T follicular helper cell (primary cell): Measurements from ENCODE around the gene DNAJB9.
A peak's percentile ranks its signal among the peaks of the same experiment; 100 is the strongest.

Experiments
- DNase-seq: peaks from one replicate; pipeline ENCODE4 v3.0.0-alpha.2; 2020; ENCODE audit warnings: low read depth

The DNAJB9 gene

GRCh38 chr7:108568801-108569380 is 783 bp upstream of the DNAJB9 start:
- peak; percentile 45 for DNase-seq

- DNase-seq, result peak; percentile 33
These were observed 577 bp downstream of the DNAJB9 start for GRCh38 chr7:108570146-108570755.

- no peak for DNase-seq
These were observed 2.8 kb downstream of the DNAJB9 start for GRCh38 chr7:108572480-108572879.

- no peak for DNase-seq
These were observed 5.5 kb downstream of the DNAJB9 start for GRCh38 chr7:108575156-108575555.

- DNase-seq, result no peak
These were observed 6.4 kb downstream of the DNAJB9 start for GRCh38 chr7:108576116-108576515.

- DNase-seq, result no peak
These were observed 9.3 kb downstream of the DNAJB9 start for GRCh38 chr7:108578937-108579336.

- DNase-seq, result no peak
These were observed 10.6 kb downstream of the DNAJB9 start for GRCh38 chr7:108580298-108580697.

GRCh38 chr7:108581655-108582491 is 12.2 kb downstream of the DNAJB9 start:
- DNase-seq, result no peak

GRCh38 chr7:108584211-108584610 is 14.5 kb downstream of the DNAJB9 start:
- no peak for DNase-seq

GRCh38 chr7:108585843-108586242 is 16.2 kb downstream of the DNAJB9 start:
- no peak for DNase-seq

GRCh38 chr7:108586274-108586710 is 16.6 kb downstream of the DNAJB9 start:
- no peak for DNase-seq

- DNase-seq, result no peak
These were observed 19.5 kb downstream of the DNAJB9 start for GRCh38 chr7:108589199-108589598.

GRCh38 chr7:108589874-108590273 is 20.2 kb downstream of the DNAJB9 start:
- no peak for DNase-seq

- DNase-seq, result no peak
These were observed 20.9 kb downstream of the DNAJB9 start for GRCh38 chr7:108590606-108591005.

- no peak for DNase-seq
These were observed 23.1 kb downstream of the DNAJB9 start for GRCh38 chr7:108592646-108593201.

- DNase-seq, result no peak
These were observed 26.9 kb downstream of the DNAJB9 start for GRCh38 chr7:108596560-108596959.

- no peak for DNase-seq
These were observed 28.5 kb downstream of the DNAJB9 start for GRCh38 chr7:108598153-108598552.

- no peak for DNase-seq
These were observed 29.4 kb downstream of the DNAJB9 start for GRCh38 chr7:108598914-108599580.

- no peak for DNase-seq
These were observed 30.7 kb downstream of the DNAJB9 start for GRCh38 chr7:108600399-108600798.

- DNase-seq, result no peak
These were observed 34.1 kb downstream of the DNAJB9 start for GRCh38 chr7:108603656-108604306.

- DNase-seq, result no peak
These were observed 34.8 kb downstream of the DNAJB9 start for GRCh38 chr7:108604307-108605077.
